GM21381 (cell line): ENCODE data around the gene WIPF3.

ENCODE experiments used
- ATAC-seq: cut with Tn5 transposase; IDR thresholded peaks from one replicate; pipeline ENCODE4 v1.9.1; 2021; ENCODE audit warnings: mild to moderate bottlenecking, moderate library complexity; ENCODE audit not compliant: unreplicated experiment

WIPF3 gene

GRCh38 chr7:29843726-29844125 lies 37.4 kb downstream of the WIPF3 start:
- no peak for ATAC-seq

GRCh38 chr7:29844559-29844958 lies 38.3 kb downstream of the WIPF3 start:
- no peak for ATAC-seq

GRCh38 chr7:29847496-29847895 lies 41.2 kb downstream of the WIPF3 start:
- ATAC-seq: no peak

- no peak for ATAC-seq
Observed at GRCh38 chr7:29847916-29848315, 41.6 kb downstream of the WIPF3 start.

- ATAC-seq: no peak
Observed at GRCh38 chr7:29848941-29849340, 42.6 kb downstream of the WIPF3 start.

- ATAC-seq: no peak
Observed at GRCh38 chr7:29851487-29851886, 45.2 kb downstream of the WIPF3 start.

- no peak for ATAC-seq
Observed at GRCh38 chr7:29852457-29852856, 46.1 kb downstream of the WIPF3 start.

GRCh38 chr7:29853072-29853471 lies 46.8 kb downstream of the WIPF3 start:
- ATAC-seq: no peak

- ATAC-seq: no peak
Observed at GRCh38 chr7:29853789-29854188, 47.5 kb downstream of the WIPF3 start.

GRCh38 chr7:29854257-29854938 lies 48.1 kb downstream of the WIPF3 start:
- no peak for ATAC-seq

GRCh38 chr7:29857654-29858053 lies 51.3 kb downstream of the WIPF3 start:
- ATAC-seq: no peak

GRCh38 chr7:29858191-29858951 lies 52.1 kb downstream of the WIPF3 start:
- no peak for ATAC-seq

GRCh38 chr7:29859104-29859503 lies 52.8 kb downstream of the WIPF3 start:
- ATAC-seq: no peak

GRCh38 chr7:29859524-29860185 lies 53.3 kb downstream of the WIPF3 start:
- ATAC-seq: no peak

GRCh38 chr7:29860186-29860585 lies 53.9 kb downstream of the WIPF3 start:
- ATAC-seq: no peak

GRCh38 chr7:29861884-29862283 lies 55.6 kb downstream of the WIPF3 start:
- ATAC-seq: no peak

GRCh38 chr7:29864656-29865055 lies 58.3 kb downstream of the WIPF3 start:
- no peak for ATAC-seq

GRCh38 chr7:29865526-29865925 lies 59.2 kb downstream of the WIPF3 start:
- no peak for ATAC-seq

GRCh38 chr7:29866490-29866930 lies 60.2 kb downstream of the WIPF3 start:
- no peak for ATAC-seq

- no peak for ATAC-seq
Observed at GRCh38 chr7:29871787-29872398, 65.6 kb downstream of the WIPF3 start.

- ATAC-seq: no peak
Observed at GRCh38 chr7:29873644-29874294, 67.5 kb downstream of the WIPF3 start.
